COLO668 (cell line): ENCODE measurements around the gene IL32.

Experiments
- DNase-seq: peaks from one replicate; lab custom pipeline; 2025; ENCODE audit not compliant: unreplicated experiment; lab: John Stamatoyannopoulos, UW

Gene IL32

GRCh38 chr16:3027983-3028715 is 37.3 kb upstream of the IL32 start:
- peak; percentile 94 for DNase-seq

- no peak for DNase-seq
These were observed 36.6 kb upstream of the IL32 start for GRCh38 chr16:3028716-3029319.

GRCh38 chr16:3029491-3030221 is 35.8 kb upstream of the IL32 start:
- no peak for DNase-seq

GRCh38 chr16:3030222-3031212 is 34.9 kb upstream of the IL32 start:
- no peak for DNase-seq

GRCh38 chr16:3032624-3033023 is 32.8 kb upstream of the IL32 start:
- DNase-seq = no peak

- DNase-seq = peak; percentile 77
These were observed 30.0 kb upstream of the IL32 start for GRCh38 chr16:3035289-3035971.

GRCh38 chr16:3035972-3036725 is 29.3 kb upstream of the IL32 start:
- DNase-seq = peak; percentile 72

GRCh38 chr16:3036726-3037315 is 28.6 kb upstream of the IL32 start, which contains the start of gene BICDL2:
BICDL2 (minus strand) TSS chr16:3036944; CDS start chr16:3035496, 1,448 bp downstream.
- peak; percentile 75 for DNase-seq

GRCh38 chr16:3038256-3038655 is 27.2 kb upstream of the IL32 start:
- peak; percentile 56 for DNase-seq

GRCh38 chr16:3038896-3039295 is 26.5 kb upstream of the IL32 start:
- DNase-seq = no peak

GRCh38 chr16:3042376-3042775 is 23.1 kb upstream of the IL32 start:
- DNase-seq = no peak

- DNase-seq = no peak
These were observed 20.7 kb upstream of the IL32 start for GRCh38 chr16:3044708-3045107.

GRCh38 chr16:3045758-3046640 is 19.4 kb upstream of the IL32 start, which contains the start of gene MMP25:
MMP25 (plus strand) TSS chr16:3046561; CDS start chr16:3046918, 357 bp downstream.
- peak; percentile 42 for DNase-seq

GRCh38 chr16:3046641-3047386 is 18.6 kb upstream of the IL32 start:
- no peak for DNase-seq

GRCh38 chr16:3047387-3047720 is 18.1 kb upstream of the IL32 start:
- DNase-seq = no peak

GRCh38 chr16:3049921-3050481 is 15.4 kb upstream of the IL32 start:
- DNase-seq = no peak

GRCh38 chr16:3050487-3050886 is 15.0 kb upstream of the IL32 start:
- DNase-seq = no peak
